KMS-11 (cell line): ENCODE measurements around the gene C10orf120.

ENCODE experiments used
- H2AFZ ChIP-seq: fragments of 200-600 bp; sonication (generic); 2 replicates; pipeline ENCODE4 v1.6.1; 2016; ENCODE audit warnings: antibody characterized with exemption, mixed run types, low read depth
- H3K27ac ChIP-seq: fragments of 200-600 bp; sonication (generic); 2 replicates; pipeline ENCODE4 v1.6.1; 2016; ENCODE audit warnings: mild to moderate bottlenecking, mixed run types
- H3K27me3 ChIP-seq: fragments of 200-600 bp; sonication (generic); 2 replicates; pipeline ENCODE4 v1.6.1; 2017; ENCODE audit warnings: mild to moderate bottlenecking, low read depth, mixed run types, moderate library complexity; ENCODE audit not compliant: insufficient read depth
- H3K36me3 ChIP-seq: fragments of 200-600 bp; sonication (generic); 2 replicates; pipeline ENCODE4 v1.6.1; 2017; ENCODE audit warnings: mild to moderate bottlenecking, mixed run types; ENCODE audit not compliant: insufficient read depth
- H3K4me1 ChIP-seq: fragments of 200-600 bp; sonication (generic); 2 replicates; pipeline ENCODE4 v1.6.1; 2016; ENCODE audit warnings: mild to moderate bottlenecking, low read depth, mixed run types; ENCODE audit not compliant: poor library complexity, severe bottlenecking
- H3K4me2 ChIP-seq: fragments of 200-600 bp; sonication (generic); 2 replicates; pipeline ENCODE4 v1.7.0; 2016; ENCODE audit warnings: mild to moderate bottlenecking, mixed run types
- H3K4me3 ChIP-seq: fragments of 200-600 bp; sonication (generic); IDR thresholded peaks from 2 replicates; pipeline ENCODE4 v1.6.1; 2017; ENCODE audit warnings: low read depth, low read length, mixed read lengths; ENCODE audit not compliant: insufficient read depth
- H3K79me2 ChIP-seq: fragments of 200-600 bp; sonication (generic); 2 replicates; pipeline ENCODE4 v1.6.1; 2016; ENCODE audit warnings: low read depth, mixed run types; ENCODE audit not compliant: insufficient read depth
- H3K9ac ChIP-seq: fragments of 200-600 bp; sonication (generic); 2 replicates; pipeline ENCODE4 v1.6.1; 2016; ENCODE audit warnings: mild to moderate bottlenecking, mixed run types
- H4K20me1 ChIP-seq: fragments of 200-600 bp; sonication (generic); 2 replicates; pipeline ENCODE4 v1.6.1; 2016; ENCODE audit warnings: mild to moderate bottlenecking, mixed run types; ENCODE audit not compliant: insufficient read depth
- CTCF ChIP-seq: fragments of 200-600 bp; sonication (generic); conservative IDR thresholded peaks from 2 replicates; pipeline ENCODE4 v1.6.1; 2017; ENCODE audit warnings: low read depth, mild to moderate bottlenecking, antibody characterized with exemption, low read length, moderate library complexity, mixed read lengths

Gene C10orf120

GRCh38 chr10:122740640-122741039 lies 41.0 kb upstream of the C10orf120 start:
- H3K4me1 ChIP-seq, result no peaks in the 10 kb centered on the region
- no peak for TF ChIP-seq CTCF
- H3K79me2 ChIP-seq, result no peaks in the 10 kb centered on the region
- H3K27me3 ChIP-seq, result no peaks in the 10 kb centered on the region
- H4K20me1 ChIP-seq, result no peaks in the 10 kb centered on the region
- no peak overlapping the region for H3K9ac ChIP-seq
- no peak overlapping the region for H2AFZ ChIP-seq
- no peak overlapping the region for H3K4me2 ChIP-seq
- H3K36me3 ChIP-seq, result no peaks in the 10 kb centered on the region
- no peak overlapping the region for H3K27ac ChIP-seq
- no peak overlapping the region for H3K4me3 ChIP-seq

DNA sequence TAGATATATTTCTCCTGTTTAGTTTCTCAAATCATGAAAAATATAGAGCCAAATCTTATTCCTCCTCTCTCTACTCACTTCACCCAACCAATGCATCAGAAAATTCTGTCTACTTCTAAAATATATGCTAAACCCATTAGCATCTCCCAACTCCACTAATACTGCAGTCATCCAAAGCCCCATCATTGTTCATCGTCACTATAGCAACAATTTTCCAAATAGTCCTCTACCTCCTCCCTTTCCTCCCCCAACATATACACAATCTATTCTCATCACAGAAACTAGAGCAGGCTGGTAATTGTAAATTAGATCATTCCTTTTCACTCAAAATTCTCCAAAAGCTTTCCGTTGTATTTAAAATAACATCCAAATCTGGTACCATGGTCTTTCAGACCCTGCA lies 38.4 kb upstream of the C10orf120 start:
- H3K4me2 ChIP-seq, result no peak overlapping the region
- H3K4me1 ChIP-seq, result no peaks in the 10 kb centered on the region
- no peaks in the 10 kb centered on the region for H4K20me1 ChIP-seq
- no peak overlapping the region for H3K9ac ChIP-seq
- no peak overlapping the region for H3K4me3 ChIP-seq
- no peaks in the 10 kb centered on the region for H3K79me2 ChIP-seq
- H3K27me3 ChIP-seq, result no peaks in the 10 kb centered on the region
- no peaks in the 10 kb centered on the region for H3K36me3 ChIP-seq
- H3K27ac ChIP-seq, result no peak overlapping the region
- no peak for TF ChIP-seq CTCF
- no peak overlapping the region for H2AFZ ChIP-seq

- no peaks in the 10 kb centered on the region for H3K79me2 ChIP-seq
- H3K27ac ChIP-seq, result no peak overlapping the region
- no peaks in the 10 kb centered on the region for H3K4me1 ChIP-seq
- TF ChIP-seq CTCF, result no peak
- no peaks in the 10 kb centered on the region for H3K27me3 ChIP-seq
- no peak overlapping the region for H3K9ac ChIP-seq
- H2AFZ ChIP-seq, result no peak overlapping the region
- no peaks in the 10 kb centered on the region for H4K20me1 ChIP-seq
- no peaks in the 10 kb centered on the region for H3K36me3 ChIP-seq
- H3K4me2 ChIP-seq, result no peak overlapping the region
- H3K4me3 ChIP-seq, result no peak overlapping the region
Measured at GRCh38 chr10:122733931-122734665, 34.5 kb upstream of the C10orf120 start.

GRCh38 chr10:122733443-122733842 lies 33.8 kb upstream of the C10orf120 start:
- H3K36me3 ChIP-seq, result no peaks in the 10 kb centered on the region
- H3K4me3 ChIP-seq, result no peak overlapping the region
- H3K9ac ChIP-seq, result no peak overlapping the region
- no peaks in the 10 kb centered on the region for H4K20me1 ChIP-seq
- no peak for TF ChIP-seq CTCF
- no peak overlapping the region for H3K27ac ChIP-seq
- H2AFZ ChIP-seq, result no peak overlapping the region
- no peaks in the 10 kb centered on the region for H3K79me2 ChIP-seq
- no peaks in the 10 kb centered on the region for H3K4me1 ChIP-seq
- no peak overlapping the region for H3K4me2 ChIP-seq
- no peaks in the 10 kb centered on the region for H3K27me3 ChIP-seq
